ENCODE measurements around the gene GUCY2D.
"Not testable (repeated sequence)": the region's sequence is repeated elsewhere in the genome, so short reads cannot be mapped to it uniquely, and the experiment has no call there.

GUCY2D gene

DNA sequence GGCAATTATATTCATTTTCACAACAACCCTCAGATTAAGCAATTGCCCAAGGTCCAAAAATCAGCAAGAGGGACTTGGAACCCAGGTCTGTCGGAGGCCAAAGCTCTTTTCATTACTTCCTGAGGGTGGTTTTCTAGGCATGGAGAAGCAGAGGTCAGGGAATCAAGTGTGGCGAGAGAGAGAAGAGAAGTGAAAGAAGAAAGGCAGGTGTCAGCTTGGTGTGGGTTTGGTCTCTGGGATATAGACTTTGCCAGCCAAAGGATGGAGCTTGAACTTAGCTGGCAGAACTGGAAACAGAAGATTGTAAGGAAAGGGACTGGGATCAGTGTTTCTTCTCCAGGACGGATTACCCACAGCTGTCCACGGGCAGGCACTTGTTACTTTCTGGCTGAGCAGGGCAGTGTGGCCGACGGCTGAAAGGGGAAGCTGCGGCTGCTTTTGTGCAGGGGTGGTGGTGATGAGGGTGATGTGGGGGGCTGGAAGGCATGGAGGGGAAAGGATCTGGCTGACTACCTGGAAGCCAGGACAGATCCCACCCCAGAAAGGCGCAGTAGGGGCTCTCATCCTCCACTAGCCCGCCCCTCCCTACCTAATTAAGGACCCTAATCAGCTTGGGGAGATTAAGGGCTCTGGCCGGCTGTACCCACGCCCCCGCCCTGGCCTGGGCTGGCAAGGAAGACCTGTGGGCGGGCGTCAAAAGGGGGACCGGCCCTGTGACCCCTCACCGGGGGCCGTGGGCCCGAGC lies at the start of gene GUCY2D:
Gene GUCY2D, plus strand, starts transcription at position 640 of the 745 bp plus-strand sequence. CDS start 433 bp downstream, outside the sequence.
- peak; percentile 71 for DNase-seq

DNA sequence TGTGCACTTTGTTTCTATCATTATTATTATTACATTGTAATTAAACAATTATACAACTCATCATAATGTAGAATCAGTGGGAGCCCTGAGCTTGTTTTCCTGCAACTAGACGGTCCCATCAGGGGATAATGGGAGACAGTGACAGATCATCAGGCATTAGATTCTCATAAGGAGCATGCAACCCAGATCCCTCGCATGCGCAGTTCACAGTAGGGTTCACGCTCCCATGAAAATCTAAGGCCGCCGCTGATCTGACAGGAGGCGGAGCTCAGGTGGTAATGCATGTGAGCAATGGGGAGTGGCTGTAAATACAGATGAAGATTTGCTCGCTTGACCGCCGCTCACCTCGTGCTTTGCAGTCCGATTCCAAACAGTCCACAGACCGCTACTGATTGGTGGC lies 49.1 kb upstream of the GUCY2D start:
- not testable (repeated sequence) for DNase-seq

DNA sequence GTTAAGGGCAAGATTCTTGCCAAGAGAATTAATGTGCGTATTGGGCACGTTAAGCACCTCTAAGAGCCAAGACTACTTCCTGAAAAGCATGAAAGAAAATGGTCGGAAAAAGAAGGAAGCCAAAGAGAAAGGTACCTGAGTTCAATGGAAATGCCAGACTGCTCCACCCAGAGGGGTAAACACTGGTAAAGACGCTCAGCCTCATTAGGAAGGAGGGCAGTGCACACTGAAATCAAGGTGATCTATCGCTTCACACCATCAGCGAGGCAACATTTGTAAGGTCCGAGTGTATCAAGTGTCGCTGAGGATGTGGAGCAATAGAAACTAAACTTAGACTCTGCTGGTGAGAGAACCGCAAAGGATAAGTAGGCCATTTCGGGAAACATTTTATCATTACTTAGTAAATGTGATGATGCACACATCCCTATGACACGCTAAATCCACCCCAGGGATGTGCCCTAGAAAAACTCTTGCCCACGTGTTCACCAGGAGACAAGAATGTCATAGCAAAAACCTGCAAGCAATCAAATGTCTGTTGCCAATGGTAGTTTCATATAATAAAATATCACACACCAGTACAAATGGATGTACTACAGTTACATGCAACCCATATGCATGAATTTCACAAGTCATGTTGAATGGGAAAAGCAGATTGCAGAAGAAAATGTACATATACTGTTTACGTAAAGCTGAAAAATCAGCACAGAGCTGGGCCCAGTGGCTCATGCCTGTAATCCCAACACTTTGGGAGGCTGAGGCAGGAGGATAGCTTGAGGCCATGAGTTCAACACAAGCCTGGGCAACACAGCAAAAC lies 46.8 kb upstream of the GUCY2D start:
- DNase-seq = no peak

DNA sequence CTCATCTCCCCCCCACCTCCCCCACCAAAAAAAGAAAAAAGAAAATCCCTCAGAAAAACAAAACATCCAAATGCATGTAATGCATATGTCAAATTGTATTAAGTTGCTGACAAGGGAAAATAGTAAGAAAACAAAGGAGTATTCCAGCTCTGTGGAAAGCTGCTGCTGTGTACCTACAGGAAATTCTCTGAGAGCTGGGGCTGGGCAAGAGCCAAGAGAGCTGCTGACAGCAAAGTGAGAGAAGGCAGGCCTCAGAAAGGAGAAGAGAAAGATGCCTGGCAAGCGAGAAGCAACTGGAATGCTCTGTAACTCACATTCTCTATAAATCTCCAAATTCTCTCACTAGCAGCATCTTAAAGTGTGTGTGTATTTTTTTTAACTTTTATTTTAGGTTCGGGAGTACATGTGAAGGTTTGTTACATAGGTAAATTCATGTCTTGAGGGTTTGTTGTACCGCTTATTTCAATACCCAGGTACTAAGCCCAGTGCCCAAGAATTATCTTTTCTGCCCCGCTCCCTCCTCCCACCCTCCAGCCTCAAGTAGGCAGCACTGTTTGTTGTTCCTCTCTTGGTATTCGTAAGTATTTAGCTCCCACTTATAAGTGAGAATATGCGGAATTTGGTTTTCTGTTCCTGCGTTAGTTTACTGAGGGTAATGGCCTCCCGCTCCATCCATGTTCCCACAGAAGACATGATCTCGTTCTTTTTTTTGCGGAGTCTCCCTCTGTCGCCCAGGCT lies 46.0 kb upstream of the GUCY2D start:
- DNase-seq = no peak

DNA sequence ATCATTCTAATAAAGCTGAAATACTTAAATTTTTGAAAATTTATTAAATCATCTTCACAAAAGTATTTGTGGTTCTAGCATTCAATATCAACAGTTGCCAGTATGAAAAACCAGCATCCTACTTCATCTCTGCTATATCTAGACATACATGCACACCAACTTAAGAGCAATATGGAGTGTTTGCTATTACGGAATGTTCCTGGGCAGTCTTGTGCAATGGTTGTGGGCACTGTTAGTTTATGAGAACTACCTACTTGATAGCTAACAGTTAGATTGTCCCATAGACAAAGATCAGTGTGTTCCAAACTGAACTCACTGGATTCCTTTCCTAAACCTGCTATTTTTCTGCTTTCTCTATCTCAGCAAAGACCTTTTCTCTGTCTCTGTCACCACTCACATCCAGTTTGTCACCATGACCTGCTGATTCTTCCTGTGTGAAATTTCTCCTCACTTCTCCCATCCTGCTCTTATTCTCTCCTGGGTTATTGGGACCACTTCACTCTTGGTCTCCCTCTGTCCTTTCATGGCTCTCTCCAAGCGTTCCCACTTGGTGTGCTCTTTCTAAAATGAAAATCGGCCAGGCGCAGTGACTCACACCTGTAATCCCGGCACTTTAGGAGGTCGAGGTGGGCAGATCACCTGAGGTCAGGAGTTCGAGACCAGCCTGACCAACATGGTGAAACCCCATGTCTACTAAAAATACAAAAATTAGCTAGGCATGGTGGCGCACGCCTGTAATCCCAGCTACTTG lies 42.7 kb upstream of the GUCY2D start:
- DNase-seq = no peak

DNA sequence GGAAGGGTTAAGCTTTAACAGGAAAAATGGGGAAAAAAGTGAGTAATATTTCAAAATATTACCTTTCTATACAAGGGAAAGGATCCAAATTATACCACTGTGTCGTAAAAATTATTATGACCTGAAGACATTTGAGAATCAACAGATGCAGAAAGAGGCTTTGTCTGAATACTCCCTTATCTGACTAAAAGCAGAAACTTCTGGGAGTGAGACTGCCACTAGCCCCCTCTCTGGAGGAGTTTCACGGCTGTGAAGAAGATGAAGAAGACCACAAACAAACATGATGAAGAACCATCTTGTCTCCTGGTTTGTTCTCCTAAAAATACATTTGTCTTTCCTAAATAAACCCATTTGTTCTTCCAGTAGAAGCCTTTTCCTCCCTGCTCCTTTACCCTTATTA lies 41.0 kb upstream of the GUCY2D start:
- DNase-seq = peak; percentile 42

- peak; percentile 23 for DNase-seq
Observed at GRCh38 chr17:7967751-7968150, 34.7 kb upstream of the GUCY2D start.

DNA sequence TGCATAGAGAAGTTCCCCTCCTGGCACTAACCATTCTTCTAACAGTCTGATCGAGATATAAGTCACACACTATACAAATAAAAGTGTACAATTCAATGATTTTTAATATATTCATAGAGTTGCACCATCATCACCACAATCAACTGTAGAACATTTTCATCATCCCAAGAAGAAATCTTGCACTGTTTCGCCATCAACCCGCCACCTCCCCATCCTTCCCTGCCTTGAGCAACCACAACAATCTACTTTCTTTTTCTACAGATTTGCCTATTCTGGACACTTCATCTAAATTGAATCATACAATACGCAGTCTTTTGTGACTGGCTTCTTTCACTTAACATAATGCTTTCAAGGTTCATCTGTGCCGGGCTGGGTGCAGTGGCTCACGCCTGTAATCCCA lies 33.0 kb upstream of the GUCY2D start:
- peak; percentile 48 for DNase-seq

DNA sequence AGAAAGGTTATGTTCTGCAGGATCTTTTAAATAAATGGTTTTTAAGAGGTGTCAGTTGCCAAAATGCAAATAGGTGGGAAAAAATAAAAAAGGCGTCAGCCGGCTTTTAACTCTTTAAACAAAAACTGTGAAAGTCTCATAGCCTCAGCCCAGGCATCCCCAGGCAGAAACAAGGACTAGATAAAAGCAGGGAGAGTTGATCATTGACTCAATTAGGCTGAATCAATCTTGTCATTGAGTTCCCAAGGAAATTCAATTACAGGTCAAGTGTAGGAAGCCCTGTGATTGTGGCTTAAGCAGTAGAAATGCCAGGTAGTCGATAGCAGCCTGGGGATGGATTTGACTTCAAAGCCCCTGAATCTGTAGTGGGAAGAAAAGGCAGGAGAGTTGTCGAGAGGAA lies 30.8 kb upstream of the GUCY2D start:
- DNase-seq = no peak

- no peak for DNase-seq
Observed at GRCh38 chr17:7972131-7972785, 30.2 kb upstream of the GUCY2D start.

- DNase-seq = no peak
Observed at GRCh38 chr17:7974638-7975131, 27.7 kb upstream of the GUCY2D start.

- no peak for DNase-seq
Observed at GRCh38 chr17:7977039-7977438, 25.4 kb upstream of the GUCY2D start.

DNA sequence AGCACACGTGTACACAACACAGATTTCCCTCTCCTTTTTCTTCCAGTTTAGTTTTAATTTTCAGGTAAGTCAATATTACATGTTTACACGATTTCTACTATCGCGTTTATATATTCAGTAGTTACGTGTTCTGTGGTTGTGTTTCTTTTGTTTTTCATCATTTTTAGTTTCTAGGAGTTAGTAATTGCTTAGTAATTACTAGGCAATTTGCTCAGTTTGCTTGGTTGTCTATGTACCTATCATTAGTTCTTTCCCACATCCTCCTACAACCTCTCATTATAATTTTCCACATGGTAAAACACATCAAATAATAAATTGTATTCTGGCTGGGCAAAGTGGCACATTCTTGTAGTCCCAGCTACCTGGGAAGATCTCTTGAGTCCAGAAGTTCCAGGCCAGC lies 24.6 kb upstream of the GUCY2D start:
- no peak for DNase-seq

- DNase-seq = peak; percentile 41
Observed at GRCh38 chr17:7982173-7982572, 20.2 kb upstream of the GUCY2D start.

DNA sequence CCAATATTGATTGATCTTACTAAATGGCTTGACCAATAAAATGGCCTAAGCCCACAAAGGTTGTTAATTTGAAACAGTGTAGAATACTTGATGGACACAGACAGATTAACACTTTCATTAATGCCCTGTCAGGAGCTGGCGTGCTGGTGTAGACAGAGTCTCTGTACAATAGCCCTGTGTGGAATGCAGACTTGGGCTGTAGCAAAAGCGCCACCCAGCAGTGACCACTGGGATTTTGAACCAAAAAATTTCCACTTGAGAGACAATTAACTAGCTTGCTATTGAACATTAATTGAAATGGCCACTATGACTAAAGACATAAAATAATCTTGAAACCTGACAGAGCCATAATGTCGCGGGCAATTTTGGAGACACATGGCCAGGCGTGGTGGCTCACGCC lies 19.7 kb upstream of the GUCY2D start:
- DNase-seq = peak; percentile 49

GRCh38 chr17:7984904-7985303 lies 17.5 kb upstream of the GUCY2D start:
- no peak for DNase-seq

- no peak for DNase-seq
Observed at GRCh38 chr17:7987112-7987893, 15.1 kb upstream of the GUCY2D start.

GRCh38 chr17:7988750-7989178 lies 13.7 kb upstream of the GUCY2D start:
- DNase-seq = peak; percentile 95

DNA sequence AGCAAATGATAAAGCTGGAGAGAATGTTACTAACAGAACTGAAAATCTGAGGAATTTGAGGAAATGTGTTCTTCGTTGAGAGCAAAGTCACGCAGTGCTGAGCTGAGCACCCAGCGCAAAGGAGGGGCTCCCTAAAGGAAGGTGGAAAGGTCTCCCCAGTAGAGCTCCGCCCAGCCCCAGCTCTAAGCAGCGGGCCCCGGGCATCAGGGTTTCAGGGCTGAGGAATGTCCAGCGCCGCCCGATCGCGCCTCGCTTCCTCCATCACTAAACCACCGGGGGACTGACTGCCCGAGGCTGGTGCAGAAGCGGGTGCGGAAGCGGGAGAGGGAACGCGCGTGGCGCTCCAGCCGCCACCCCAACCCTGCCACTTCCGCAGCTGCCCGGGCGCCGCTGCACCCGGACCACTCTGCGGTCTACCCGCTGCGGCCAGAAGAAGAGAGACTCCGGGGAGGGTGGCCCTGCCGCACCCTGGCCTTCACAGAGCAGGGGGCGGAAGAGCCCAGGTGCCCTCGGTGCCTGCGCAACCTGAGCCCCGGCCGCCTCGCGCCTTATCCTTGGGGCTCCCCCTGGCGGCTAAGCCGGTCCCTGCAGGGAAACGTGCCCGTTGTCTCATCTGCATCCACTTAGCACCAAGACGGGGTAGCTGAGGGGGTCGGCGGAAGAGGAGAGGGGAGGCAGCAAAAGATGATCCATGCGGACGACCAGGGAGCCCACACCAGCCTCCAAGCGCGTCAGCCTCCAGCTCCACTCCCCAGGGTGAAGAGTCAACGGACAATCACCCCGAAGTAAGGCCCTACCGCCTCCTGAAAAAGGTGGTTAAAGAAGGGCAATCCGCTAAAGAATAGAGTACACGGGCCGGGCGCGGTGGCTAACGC lies 12.4 kb upstream of the GUCY2D start:
- DNase-seq = peak; percentile 92

DNA sequence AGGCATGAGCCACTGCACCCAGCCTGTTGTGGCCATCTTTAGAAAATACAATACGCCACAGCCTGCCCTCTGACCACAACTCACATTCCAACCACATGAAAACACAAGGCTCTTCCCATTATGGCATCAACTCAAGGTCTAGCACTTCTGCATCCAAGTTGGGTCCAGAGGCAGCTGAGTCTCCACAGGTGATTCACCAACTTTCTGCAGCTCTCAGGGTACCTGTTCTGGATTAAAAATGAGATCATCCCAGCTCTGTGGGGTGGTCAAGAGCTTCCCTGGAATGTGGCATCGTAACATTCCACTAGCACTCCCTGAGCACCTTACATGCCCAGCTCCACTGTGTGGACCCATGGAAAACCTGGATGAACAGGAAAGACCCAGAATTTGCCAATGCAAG lies 9.9 kb upstream of the GUCY2D start:
- no peak for DNase-seq

All from OCI-M1 (cell line).